ENCODE results near the gene CBY3. TPM values are rescaled to one million over a fixed set of nuclear protein-coding genes. Genes with fewer than 3 reads are reported as not detected.
A peak's percentile ranks its signal among the peaks of the same experiment; 100 is the strongest.
"Not testable (repeated sequence)": the region's sequence is repeated elsewhere in the genome, so short reads cannot be mapped to it uniquely, and the experiment has no call there.

The CBY3 gene
- total RNA-seq, 4 donors from 2014 or later = not detected

DNA sequence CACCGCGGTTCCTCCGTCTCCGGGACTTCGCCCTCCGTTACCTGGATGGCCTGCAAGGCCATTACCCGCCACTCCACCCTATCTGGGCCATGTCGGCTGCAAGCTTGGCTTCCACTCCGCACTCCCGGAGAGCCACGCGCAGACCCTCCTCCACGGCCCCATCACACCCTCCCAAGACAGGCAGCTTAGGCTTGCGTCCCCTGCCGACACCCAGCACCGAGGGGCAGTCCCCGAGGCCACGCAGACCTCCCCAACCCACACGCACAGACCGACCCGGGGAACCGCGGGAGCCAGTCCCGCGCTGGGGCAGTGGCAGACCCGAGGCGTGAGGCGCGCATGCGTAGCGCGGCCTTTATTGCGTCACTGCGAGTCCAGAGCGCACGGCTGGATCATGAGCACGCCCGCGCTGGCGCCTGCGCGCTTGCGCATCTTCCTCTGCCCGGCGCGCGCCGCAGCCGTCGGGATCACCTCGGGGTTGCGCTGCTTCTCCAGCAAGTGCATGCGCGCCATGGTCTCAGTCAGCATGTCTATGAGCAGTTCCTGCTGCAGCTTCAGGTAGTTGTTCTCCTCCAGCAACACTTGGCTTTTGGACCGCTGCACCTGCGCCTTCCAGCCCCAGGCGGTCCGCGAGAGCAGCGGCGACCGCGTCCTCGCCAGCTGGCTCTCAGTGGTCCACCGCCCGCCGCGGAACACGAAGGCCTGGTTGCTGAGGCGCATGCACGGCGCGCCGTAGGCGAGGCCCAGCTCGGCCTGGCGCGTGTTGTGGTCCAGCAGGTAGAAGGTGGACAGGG is 2.4 kb downstream of the CBY3 start:
- Histone ChIP-seq H3K9me3 (no peaks in the 10 kb centered on the region), H3K36me3 (no peaks in the 10 kb centered on the region), H3K4me3 (peak overlapping the region; percentile 57 to 78 (median 60)), H3K27me3 (no peaks in the 10 kb centered on the region), H3K4me1 (peaks cover 5 to 26% (median 16%) of the 10 kb centered on the region in 4 donors), H3K27ac (peak overlapping the region; percentile 85 to 98 (median 94))
- WGBS, 2 donors (ENCODE audit: low coverage in 1 of 2) = 2% methylated on average over 59 of the region's 78 CpGs; no CpG with 5 or more reads in 1 of the 2 donors
- TF ChIP-seq POLR2A (IDR thresholded peaks at IDR 0.05) = peak; percentile 92
- TF ChIP-seq POLR2AphosphoS5 (IDR thresholded peaks at IDR 0.05) = peak; percentile 91 to 98 (median 95)
- TF ChIP-seq, protein P1, sequence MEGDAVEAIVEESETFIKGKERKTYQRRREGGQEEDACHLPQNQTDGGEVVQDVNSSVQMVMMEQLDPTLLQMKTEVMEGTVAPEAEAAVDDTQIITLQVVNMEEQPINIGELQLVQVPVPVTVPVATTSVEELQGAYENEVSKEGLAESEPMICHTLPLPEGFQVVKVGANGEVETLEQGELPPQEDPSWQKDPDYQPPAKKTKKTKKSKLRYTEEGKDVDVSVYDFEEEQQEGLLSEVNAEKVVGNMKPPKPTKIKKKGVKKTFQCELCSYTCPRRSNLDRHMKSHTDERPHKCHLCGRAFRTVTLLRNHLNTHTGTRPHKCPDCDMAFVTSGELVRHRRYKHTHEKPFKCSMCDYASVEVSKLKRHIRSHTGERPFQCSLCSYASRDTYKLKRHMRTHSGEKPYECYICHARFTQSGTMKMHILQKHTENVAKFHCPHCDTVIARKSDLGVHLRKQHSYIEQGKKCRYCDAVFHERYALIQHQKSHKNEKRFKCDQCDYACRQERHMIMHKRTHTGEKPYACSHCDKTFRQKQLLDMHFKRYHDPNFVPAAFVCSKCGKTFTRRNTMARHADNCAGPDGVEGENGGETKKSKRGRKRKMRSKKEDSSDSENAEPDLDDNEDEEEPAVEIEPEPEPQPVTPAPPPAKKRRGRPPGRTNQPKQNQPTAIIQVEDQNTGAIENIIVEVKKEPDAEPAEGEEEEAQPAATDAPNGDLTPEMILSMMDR (IDR thresholded peaks at IDR 0.05) = peak in 1 of 5 experiments; percentile 47
- TF ChIP-seq EP300 (IDR thresholded peaks at IDR 0.05; ENCODE audit: low read depth) = no peak
- peak; percentile 97 for DNase-seq
- intact Hi-C loops (cut with DNase I; ENCODE audit: low total_unique reads) (no loop called here), in situ Hi-C loops (cut with MboI; ENCODE audit: low pct_ligation_motif_present in 1 of 4, low pct_unique_long_range_greater_than_20kb in 1 of 4, low sequenced_read_pairs in 3 of 4) (no loop called here)

DNA sequence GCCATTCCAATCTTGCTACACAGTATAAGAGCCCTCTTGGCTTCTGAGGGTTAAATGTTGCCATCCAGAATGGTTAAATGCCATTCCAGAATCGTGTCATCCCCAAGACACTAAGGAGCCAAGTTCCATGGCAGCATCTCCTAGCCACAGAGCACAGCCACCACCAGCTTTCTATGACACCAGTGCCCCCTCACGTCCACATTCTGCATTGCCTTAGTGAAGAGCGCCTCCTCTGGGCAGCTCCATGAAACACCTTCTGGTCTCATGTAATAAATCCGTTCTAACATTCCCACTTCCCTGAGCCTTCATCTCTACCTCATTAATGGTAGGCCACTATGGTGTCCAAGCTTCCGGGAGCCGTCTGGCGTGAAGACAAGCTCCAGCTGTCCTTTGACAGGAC is 12.4 kb downstream of the CBY3 start:
- intact Hi-C loops (cut with DNase I; ENCODE audit: low total_unique reads) = no loop called here
- 59 to 72% methylated on average over 5 to 7 of the region's 7 CpGs for WGBS, 2 donors (ENCODE audit: low coverage in 1 of 2)

DNA sequence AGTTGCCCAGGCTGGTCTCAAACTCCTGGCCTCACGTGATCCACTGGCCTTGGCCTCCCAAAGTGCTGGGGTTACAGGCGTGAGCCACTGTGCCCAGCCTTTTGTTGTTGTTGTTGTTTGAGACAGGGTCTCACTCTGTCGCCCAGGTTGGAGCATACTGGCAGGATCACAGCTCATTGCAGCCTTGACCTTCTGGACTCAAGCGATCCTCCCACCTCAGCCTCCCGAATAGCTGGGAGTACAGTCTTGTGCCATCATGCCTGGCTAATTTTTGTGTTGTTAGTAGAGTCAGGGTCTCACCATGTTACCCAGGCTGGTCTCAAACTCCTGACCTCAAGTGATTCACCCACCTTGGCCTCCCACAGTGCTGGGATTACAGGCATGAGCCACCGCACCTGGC is 19.2 kb downstream of the CBY3 start:
- WGBS, 2 donors (ENCODE audit: low coverage in 1 of 2) = 91 to 100% methylated on average over 1 to 6 of the region's 6 CpGs
- in situ Hi-C loops (cut with MboI; ENCODE audit: low pct_ligation_motif_present in 1 of 4, low pct_unique_long_range_greater_than_20kb in 1 of 4, low sequenced_read_pairs in 3 of 4) = not testable (repeated sequence)

More for the DNA sequence above, 12.4 kb downstream of the CBY3 start:
- Histone ChIP-seq H3K4me1 (no peaks in the 10 kb centered on the region), H3K4me3 (no peak overlapping the region), H3K27ac (no peak overlapping the region), H3K27me3 (no peaks in the 10 kb centered on the region), H3K9me3 (no peaks in the 10 kb centered on the region), H3K36me3 (peaks cover 0 to 5% (median 0%) of the 10 kb centered on the region in 4 donors)
- in situ Hi-C loops (cut with MboI; ENCODE audit: low pct_ligation_motif_present in 1 of 4, low pct_unique_long_range_greater_than_20kb in 1 of 4, low sequenced_read_pairs in 3 of 4) = no loop called here
- TF ChIP-seq, protein P1 (IDR thresholded peaks at IDR 0.05) = peak; percentile 31 to 41 (median 33)
- TF ChIP-seq POLR2AphosphoS5 (IDR thresholded peaks at IDR 0.05) (no peak), EP300 (IDR thresholded peaks at IDR 0.05; ENCODE audit: low read depth) (no peak)
- peak; percentile 19 for DNase-seq

DNA sequence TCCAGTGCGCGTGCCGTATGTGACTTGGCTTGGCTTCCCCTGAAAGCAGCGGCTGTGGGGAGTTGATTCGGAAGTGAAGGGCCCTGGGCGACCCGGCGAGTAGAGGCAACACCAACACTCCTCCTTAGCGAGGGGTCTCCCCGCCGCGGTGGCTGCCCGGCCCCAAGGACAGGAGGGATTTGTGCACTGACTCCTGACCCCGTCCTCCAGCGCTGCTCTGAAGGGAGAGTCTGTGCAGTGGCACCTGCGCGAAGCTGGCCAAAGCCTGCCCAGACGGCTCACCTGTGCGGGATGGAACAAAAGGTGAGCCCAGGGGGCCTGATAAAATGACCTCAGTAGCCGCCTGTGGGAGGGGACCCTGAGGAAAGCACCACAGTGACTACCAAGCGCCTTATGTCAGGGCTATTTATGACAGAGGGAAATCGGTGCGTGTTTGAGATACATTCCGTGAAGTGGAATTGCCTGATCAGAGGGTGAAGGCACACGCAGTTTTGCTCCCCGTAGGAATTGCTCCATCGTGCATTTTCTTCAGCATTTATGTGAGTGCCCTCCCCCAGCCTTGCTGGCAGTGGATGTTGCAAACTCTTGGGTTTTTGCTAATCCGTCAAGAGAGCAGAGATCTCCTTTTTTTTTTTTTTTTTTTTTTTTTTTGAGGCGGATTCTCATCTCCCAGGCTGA is 22.5 kb downstream of the CBY3 start:
- H3K4me1 ChIP-seq; in situ Hi-C loops (cut with MboI; ENCODE audit: low pct_ligation_motif_present in 1 of 4, low pct_unique_long_range_greater_than_20kb in 1 of 4, low sequenced_read_pairs in 3 of 4); H3K9me3 ChIP-seq; H3K27me3 ChIP-seq; H3K36me3 ChIP-seq; intact Hi-C loops (cut with DNase I; ENCODE audit: low total_unique reads): not testable (repeated sequence)
- DNase-seq = peak; percentile 9
- peak overlapping the region; percentile 6 to 49 (median 43) for H3K4me3 ChIP-seq
- WGBS, 2 donors (ENCODE audit: low coverage in 1 of 2) = 2% methylated on average over 8 to 9 of the region's 29 CpGs
- H3K27ac ChIP-seq = peak overlapping the region; percentile 55 to 83 (median 72)

More for the DNA sequence above, 19.2 kb downstream of the CBY3 start:
- H3K27ac ChIP-seq; H3K4me1 ChIP-seq; H3K27me3 ChIP-seq; intact Hi-C loops (cut with DNase I; ENCODE audit: low total_unique reads); DNase-seq; H3K9me3 ChIP-seq; H3K4me3 ChIP-seq; H3K36me3 ChIP-seq: not testable (repeated sequence)

DNA sequence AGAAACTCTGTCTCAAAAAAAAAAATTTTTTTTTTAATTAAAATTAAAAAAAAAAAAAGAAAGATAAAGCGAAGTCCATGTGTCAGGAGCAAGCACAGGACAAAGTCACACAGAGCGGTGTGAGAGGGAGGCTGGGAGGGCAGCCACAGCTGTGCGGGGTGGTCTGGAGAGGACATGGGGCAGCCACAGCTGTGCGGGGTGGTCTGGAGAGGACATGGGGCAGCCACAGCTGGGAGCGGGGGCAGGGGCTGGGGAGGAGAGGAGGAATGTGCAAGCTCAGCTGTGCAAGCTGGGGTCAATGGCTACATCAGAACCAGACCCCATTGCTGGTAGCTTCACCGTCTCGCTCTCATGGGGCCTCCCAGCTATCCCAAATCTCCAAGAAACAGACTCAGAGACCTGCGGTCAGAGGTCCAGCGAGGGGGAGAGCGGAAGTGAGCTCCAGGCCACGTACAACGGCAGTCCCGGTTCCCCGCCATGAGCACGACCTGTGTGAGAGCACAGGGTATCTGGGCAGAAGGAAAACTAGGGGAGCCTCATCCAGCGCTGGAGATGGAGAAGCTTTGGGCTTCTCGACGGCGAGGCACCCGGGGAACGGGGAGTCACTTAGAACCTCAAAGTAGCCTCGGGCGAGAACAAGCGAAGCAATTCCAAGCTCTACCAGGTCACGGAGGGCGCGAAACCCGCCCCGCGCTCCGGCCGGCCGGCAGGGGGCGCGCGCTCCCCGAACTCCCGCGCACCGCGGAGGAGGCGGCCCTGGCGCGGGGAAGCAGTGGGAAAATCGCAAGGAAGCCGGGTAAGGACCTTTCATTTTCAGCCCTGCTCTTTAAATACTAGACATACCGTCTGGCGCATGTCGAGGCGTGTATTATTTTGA is 23.3 kb downstream of the CBY3 start:
- in situ Hi-C loops (cut with MboI; ENCODE audit: low pct_ligation_motif_present in 1 of 4, low pct_unique_long_range_greater_than_20kb in 1 of 4, low sequenced_read_pairs in 3 of 4); H3K9me3 ChIP-seq; H3K4me1 ChIP-seq; H3K27me3 ChIP-seq; intact Hi-C loops (cut with DNase I; ENCODE audit: low total_unique reads); H3K36me3 ChIP-seq: not testable (repeated sequence)
- H3K27ac ChIP-seq = peak overlapping the region in 2 of 4 donors; percentile 53 to 69
- H3K4me3 ChIP-seq = peak overlapping the region in 1 of 4 donors; percentile 20
- DNase-seq = peak; percentile 33
- WGBS, 2 donors (ENCODE audit: low coverage in 1 of 2) = 21 to 83% methylated on average over 1 to 16 of the region's 50 CpGs

DNA sequence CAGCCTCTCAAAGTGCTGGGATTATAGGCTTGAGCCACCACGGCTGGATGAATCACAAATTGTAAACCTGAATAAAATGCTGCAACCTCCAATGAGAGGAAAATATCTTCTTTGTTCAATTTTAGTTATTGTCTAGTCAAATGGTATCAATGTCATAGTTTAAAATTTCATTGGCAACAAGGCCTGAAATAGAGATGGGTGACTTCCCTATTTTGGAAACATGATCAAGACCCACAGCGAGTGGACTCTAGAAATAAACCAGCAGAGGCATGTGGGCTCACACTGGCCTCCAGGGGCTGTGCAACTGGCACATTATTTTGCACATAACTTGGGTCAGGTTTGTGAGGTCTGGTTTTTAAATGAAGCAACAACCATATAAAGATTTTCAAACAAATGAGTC is 27.7 kb downstream of the CBY3 start:
- H3K4me1 ChIP-seq; in situ Hi-C loops (cut with MboI; ENCODE audit: low pct_ligation_motif_present in 1 of 4, low pct_unique_long_range_greater_than_20kb in 1 of 4, low sequenced_read_pairs in 3 of 4); H3K9me3 ChIP-seq; DNase-seq; H3K4me3 ChIP-seq; H3K27ac ChIP-seq; H3K36me3 ChIP-seq; intact Hi-C loops (cut with DNase I; ENCODE audit: low total_unique reads); H3K27me3 ChIP-seq: not testable (repeated sequence)
- WGBS, 2 donors (ENCODE audit: low coverage in 1 of 2) = 54% methylated on average over 2 of the region's 2 CpGs; no CpG with 5 or more reads in 1 of the 2 donors

DNA sequence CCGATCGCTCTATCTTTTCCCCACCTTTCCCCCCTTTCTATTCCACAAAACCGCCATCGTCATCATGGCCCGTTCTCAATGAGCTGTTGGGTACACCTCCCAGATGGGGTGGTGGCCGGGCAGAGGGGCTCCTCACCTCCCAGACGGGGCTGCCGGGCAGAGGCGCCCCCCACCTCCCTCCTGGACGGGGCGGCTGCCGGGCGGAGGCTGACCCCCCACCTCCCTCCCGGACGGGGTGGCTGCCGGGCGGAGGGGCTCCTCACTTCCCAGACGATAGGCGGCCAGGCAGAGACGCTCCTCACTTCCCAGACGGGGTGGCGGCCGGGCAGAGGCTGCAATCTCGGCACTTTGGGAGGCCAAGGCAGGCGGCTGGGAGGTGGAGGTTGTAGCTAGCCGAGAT is 30.6 kb downstream of the CBY3 start:
- DNase-seq; in situ Hi-C loops (cut with MboI; ENCODE audit: low pct_ligation_motif_present in 1 of 4, low pct_unique_long_range_greater_than_20kb in 1 of 4, low sequenced_read_pairs in 3 of 4); H3K36me3 ChIP-seq; intact Hi-C loops (cut with DNase I; ENCODE audit: low total_unique reads); H3K4me1 ChIP-seq; H3K4me3 ChIP-seq; H3K27ac ChIP-seq; H3K9me3 ChIP-seq; H3K27me3 ChIP-seq: not testable (repeated sequence)
- WGBS, 2 donors (ENCODE audit: low coverage in 1 of 2) = 89 to 100% methylated on average over 2 to 20 of the region's 26 CpGs

All from transverse colon (tissue), 4 donors.